Endodermal cell (in vitro differentiated cells): ENCODE data around the gene TMEM204. TPM values are rescaled to one million over a fixed set of nuclear protein-coding genes. Genes with fewer than 3 reads are reported as not detected.
"Not testable (repeated sequence)": the region's sequence is repeated elsewhere in the genome, so short reads cannot be mapped to it uniquely, and the experiment has no call there.

Experiments
- DNase-seq: peaks from one replicate; pipeline ENCODE4 v3.0.0-alpha.2; 2017
- H3K27ac ChIP-seq: 2 replicates; pipeline ENCODE4 v1.5.1; 2013; ENCODE audit warnings: mild to moderate bottlenecking, low read depth, low read length, moderate library complexity
- H3K27me3 ChIP-seq: 2 replicates; pipeline ENCODE4 v1.6.1; 2013; ENCODE audit warnings: mild to moderate bottlenecking, low read length, moderate library complexity; ENCODE audit not compliant: insufficient read depth, control insufficient read depth, poor library complexity, severe bottlenecking
- H3K36me3 ChIP-seq: 2 replicates; pipeline ENCODE4 v1.7.0; 2013; ENCODE audit warnings: mild to moderate bottlenecking, low read length, moderate library complexity; ENCODE audit not compliant: control insufficient read depth, insufficient read depth
- H3K4me1 ChIP-seq: one replicate; pipeline ENCODE4 v1.7.0; 2013; ENCODE audit warnings: low read length; ENCODE audit not compliant: control insufficient read depth, insufficient read depth
- H3K4me3 ChIP-seq: 2 replicates; pipeline ENCODE4 v1.5.1; 2013; ENCODE audit warnings: mild to moderate bottlenecking, low read length, moderate library complexity
- H3K9ac ChIP-seq: 2 replicates; pipeline ENCODE4 v1.6.1; 2013; ENCODE audit warnings: mild to moderate bottlenecking, low read length, moderate library complexity; ENCODE audit not compliant: poor library complexity, severe bottlenecking; ENCODE audit errors: extremely low read depth
- H3K9me3 ChIP-seq: 2 replicates; pipeline ENCODE4 v1.6.1; 2013; ENCODE audit warnings: mild to moderate bottlenecking, low read length, moderate library complexity; ENCODE audit not compliant: control insufficient read depth
- H3K27ac Mint-ChIP-seq: 2 replicates; pipeline ENCODE4 v1.8.0; 2020; ENCODE audit warnings: mixed read lengths
- H3K27me3 Mint-ChIP-seq: 2 replicates; pipeline ENCODE4 v1.8.0; 2021; ENCODE audit warnings: mild to moderate bottlenecking, mixed read lengths; ENCODE audit not compliant: insufficient read depth
- H3K36me3 Mint-ChIP-seq: 2 replicates; pipeline ENCODE4 v1.8.0; 2020; ENCODE audit warnings: low read depth, mixed read lengths
- H3K4me1 Mint-ChIP-seq: 2 replicates; pipeline ENCODE4 v1.8.0; 2020; ENCODE audit warnings: mixed read lengths
- H3K4me3 Mint-ChIP-seq: 2 replicates; pipeline ENCODE4 v1.8.0; 2020; ENCODE audit warnings: mild to moderate bottlenecking, moderate library complexity, mixed read lengths
- H3K9me3 Mint-ChIP-seq: 2 replicates; pipeline ENCODE4 v1.8.0; 2020; ENCODE audit warnings: mild to moderate bottlenecking, mixed read lengths
- WGBS, 2 experiments: methylation state at CpG; one replicate each; pipeline versions ENCODE4 v1.1.5 to v1.1.7; 2013; ENCODE audit warnings: missing lambda C conversion rate in 2 of 2, mixed read lengths in 1 of 2; ENCODE audit not compliant: insufficient coverage in 1 of 2, insufficient read length in 1 of 2; 5-methylcytosine and 5-hydroxymethylcytosine counted together
- total RNA-seq, 2 donors: library from RNA; stranded (reverse); fragmentation: NEBNext Ultra II Directional in 1 of 2; extraction: Animal tissue kit (Norgen Biotek cat#: 25700) in 1 of 2; gene quantifications; 2 replicates in 1 of 2; 3 replicates in 1 of 2; pipeline ENCODE4 v1.2.1, GENCODE V29; 2021
- TF ChIP-seq, protein P1 (sequence below): fragments of 200-600 bp; sonication (generic); conservative IDR thresholded peaks from 2 replicates; pipeline ENCODE4 v1.5.0; 2021; ENCODE audit warnings: antibody characterized with exemption, mild to moderate bottlenecking

TMEM204 gene
- total RNA-seq, 2 donors from 2014 or later: not detected

DNA sequence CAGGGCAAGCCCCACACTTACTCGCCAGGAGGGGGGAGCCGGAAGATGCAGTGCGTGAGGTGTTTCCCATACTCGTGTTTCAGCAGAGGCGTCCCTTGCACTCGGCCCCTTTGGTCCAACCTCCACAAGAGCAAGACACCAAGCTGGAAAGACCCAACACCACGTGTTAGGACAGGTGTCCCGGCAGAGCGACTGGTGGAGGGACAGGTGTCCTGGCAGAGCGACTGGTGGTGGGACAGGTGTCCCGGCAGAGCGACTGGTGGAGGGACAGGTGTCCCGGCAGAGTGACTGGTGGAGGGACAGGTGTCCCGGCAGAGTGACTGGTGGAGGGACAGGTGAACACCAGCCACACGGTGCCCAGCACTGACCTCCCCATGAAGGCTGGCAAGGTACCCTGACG lies 59.0 kb downstream of the TMEM204 start:
- Histone ChIP-seq H3K9ac (no peak overlapping the region), H3K27ac (no peak overlapping the region), H3K36me3 (peaks cover 32% of the 10 kb centered on the region), H3K9me3 (peaks cover 13% of the 10 kb centered on the region), H3K4me1 (no peaks in the 10 kb centered on the region), H3K4me3 (no peak overlapping the region), H3K27me3 (no peaks in the 10 kb centered on the region)
- DNase-seq: no peak
- no peaks in the 10 kb centered on the region for H3K27me3 Mint-ChIP-seq
- H3K27ac Mint-ChIP-seq: no peak overlapping the region
- H3K4me1 Mint-ChIP-seq: no peaks in the 10 kb centered on the region
- peaks cover 52% of the 10 kb centered on the region for H3K36me3 Mint-ChIP-seq
- 93 to 94% methylated on average over 11 to 16 of the region's 16 CpGs for WGBS, 2 experiments
- H3K9me3 Mint-ChIP-seq: peaks cover 18% of the 10 kb centered on the region
- H3K4me3 Mint-ChIP-seq: no peak overlapping the region
- TF ChIP-seq, protein P1, sequence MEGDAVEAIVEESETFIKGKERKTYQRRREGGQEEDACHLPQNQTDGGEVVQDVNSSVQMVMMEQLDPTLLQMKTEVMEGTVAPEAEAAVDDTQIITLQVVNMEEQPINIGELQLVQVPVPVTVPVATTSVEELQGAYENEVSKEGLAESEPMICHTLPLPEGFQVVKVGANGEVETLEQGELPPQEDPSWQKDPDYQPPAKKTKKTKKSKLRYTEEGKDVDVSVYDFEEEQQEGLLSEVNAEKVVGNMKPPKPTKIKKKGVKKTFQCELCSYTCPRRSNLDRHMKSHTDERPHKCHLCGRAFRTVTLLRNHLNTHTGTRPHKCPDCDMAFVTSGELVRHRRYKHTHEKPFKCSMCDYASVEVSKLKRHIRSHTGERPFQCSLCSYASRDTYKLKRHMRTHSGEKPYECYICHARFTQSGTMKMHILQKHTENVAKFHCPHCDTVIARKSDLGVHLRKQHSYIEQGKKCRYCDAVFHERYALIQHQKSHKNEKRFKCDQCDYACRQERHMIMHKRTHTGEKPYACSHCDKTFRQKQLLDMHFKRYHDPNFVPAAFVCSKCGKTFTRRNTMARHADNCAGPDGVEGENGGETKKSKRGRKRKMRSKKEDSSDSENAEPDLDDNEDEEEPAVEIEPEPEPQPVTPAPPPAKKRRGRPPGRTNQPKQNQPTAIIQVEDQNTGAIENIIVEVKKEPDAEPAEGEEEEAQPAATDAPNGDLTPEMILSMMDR: no peak

DNA sequence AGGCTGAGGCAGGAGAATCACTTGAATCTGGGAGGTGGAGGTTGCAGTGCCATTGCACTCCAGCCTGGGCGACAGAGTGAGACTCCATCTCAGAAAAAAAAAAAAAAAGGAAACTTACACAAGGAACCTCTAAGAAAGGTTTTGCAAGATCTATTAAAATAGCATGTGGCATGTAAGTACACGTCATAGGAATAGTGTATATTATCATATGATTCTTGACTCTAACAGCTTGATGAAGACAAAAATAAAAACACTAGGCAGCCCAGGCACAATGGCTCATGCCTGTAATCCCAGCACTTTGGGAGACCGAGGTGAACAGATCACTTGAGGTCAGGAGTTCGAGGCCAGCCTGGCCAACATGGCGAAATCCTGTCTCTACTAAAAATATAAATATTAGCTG lies 62.0 kb downstream of the TMEM204 start:
- H3K4me3 ChIP-seq, DNase-seq, H3K27me3 Mint-ChIP-seq, H3K4me1 ChIP-seq, H3K27ac Mint-ChIP-seq, H3K4me1 Mint-ChIP-seq, H3K27ac ChIP-seq, H3K9ac ChIP-seq, H3K4me3 Mint-ChIP-seq, H3K27me3 ChIP-seq: not testable (repeated sequence)
- H3K36me3 ChIP-seq: peaks cover 22% of the 10 kb centered on the region
- WGBS, 2 experiments: 99 to 100% methylated on average over 2 to 3 of the region's 5 CpGs
- Mint-ChIP-seq H3K36me3 (peaks cover 56% of the 10 kb centered on the region), H3K9me3 (peaks cover 32% of the 10 kb centered on the region)
- H3K9me3 ChIP-seq: peaks cover 25% of the 10 kb centered on the region

DNA sequence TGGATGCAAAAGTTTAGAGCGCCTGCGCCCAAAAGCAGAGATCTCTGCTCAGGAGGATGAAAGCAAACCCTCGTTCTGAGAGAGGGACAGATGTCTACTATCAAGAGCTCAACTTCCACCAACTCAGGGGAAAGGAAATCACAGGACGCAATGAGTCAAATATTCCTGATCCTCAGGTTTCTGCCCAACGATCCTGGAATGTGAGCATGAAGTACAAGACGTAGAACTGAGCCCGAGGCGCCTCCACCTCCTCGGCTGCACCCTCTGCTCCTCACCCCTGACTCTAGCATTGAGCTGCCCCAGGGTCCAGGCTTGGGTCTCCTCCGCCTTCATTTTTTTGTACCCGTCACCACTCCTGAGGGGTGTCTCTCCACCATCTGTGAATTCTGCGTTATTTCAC lies 63.0 kb downstream of the TMEM204 start:
- Mint-ChIP-seq H3K27ac (no peak overlapping the region), H3K4me1 (peaks cover 4% of the 10 kb centered on the region), H3K9me3 (peaks cover 32% of the 10 kb centered on the region), H3K4me3 (no peak overlapping the region), H3K27me3 (no peaks in the 10 kb centered on the region), H3K36me3 (peaks cover 59% of the 10 kb centered on the region)
- H3K27me3 ChIP-seq: no peaks in the 10 kb centered on the region
- no peaks in the 10 kb centered on the region for H3K4me1 ChIP-seq
- H3K9ac ChIP-seq: no peak overlapping the region
- H3K4me3 ChIP-seq: no peak overlapping the region
- WGBS, 2 experiments: 93 to 99% methylated on average over 11 to 12 of the region's 12 CpGs
- TF ChIP-seq, protein P1: no peak
- H3K9me3 ChIP-seq: peaks cover 25% of the 10 kb centered on the region
- H3K27ac ChIP-seq: no peak overlapping the region
- no peak for DNase-seq
- peaks cover 22% of the 10 kb centered on the region for H3K36me3 ChIP-seq

DNA sequence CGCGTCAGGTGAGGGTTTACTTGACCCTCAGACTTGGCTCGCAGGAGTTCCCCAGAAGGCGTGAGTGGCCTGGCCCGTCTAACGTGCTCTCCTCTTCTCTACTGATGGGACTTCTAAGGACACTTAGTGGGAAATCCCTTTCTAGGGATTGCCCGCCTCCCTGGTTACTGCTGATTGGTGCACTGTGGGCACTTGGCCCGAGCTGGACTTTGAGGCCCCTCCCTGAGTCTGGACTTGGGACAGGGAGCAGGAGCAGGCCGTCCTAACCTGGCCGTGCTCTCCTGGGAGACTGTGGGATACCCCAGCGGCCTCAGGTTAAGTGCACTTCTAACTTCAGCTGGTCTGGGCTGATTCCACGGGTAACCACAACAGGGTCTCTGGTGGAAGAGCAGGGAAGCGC lies 63.7 kb downstream of the TMEM204 start:
- H3K36me3 Mint-ChIP-seq: peaks cover 59% of the 10 kb centered on the region
- H3K27ac ChIP-seq: no peak overlapping the region
- peaks cover 22% of the 10 kb centered on the region for H3K36me3 ChIP-seq
- peaks cover 32% of the 10 kb centered on the region for H3K9me3 Mint-ChIP-seq
- no peak overlapping the region for H3K4me3 Mint-ChIP-seq
- H3K27ac Mint-ChIP-seq: no peak overlapping the region
- no peaks in the 10 kb centered on the region for H3K4me1 ChIP-seq
- H3K9ac ChIP-seq: no peak overlapping the region
- no peaks in the 10 kb centered on the region for H3K27me3 Mint-ChIP-seq
- DNase-seq: no peak
- H3K27me3 ChIP-seq: no peaks in the 10 kb centered on the region
- TF ChIP-seq, protein P1: no peak
- WGBS, 2 experiments: 91 to 96% methylated on average over 11 to 13 of the region's 13 CpGs
- peaks cover 25% of the 10 kb centered on the region for H3K9me3 ChIP-seq
- no peak overlapping the region for H3K4me3 ChIP-seq
- peaks cover 4% of the 10 kb centered on the region for H3K4me1 Mint-ChIP-seq
